DOHH2 (cell line): Measurements from ENCODE around the gene HCN4.

Source experiments
- H3F3A ChIP-seq: fragments of 200-600 bp; sonication (generic), shearing (Covaris generic); 2 replicates; pipeline ENCODE4 v1.6.0; 2016; ENCODE audit warnings: antibody characterized with exemption, mild to moderate bottlenecking; ENCODE audit not compliant: control insufficient read depth, insufficient read depth
- H3K27ac ChIP-seq: fragments of 200-600 bp; sonication (generic); 2 replicates; pipeline ENCODE4 v1.5.1; 2014; ENCODE audit warnings: low read depth, mild to moderate bottlenecking, low read length, moderate library complexity
- H3K27me3 ChIP-seq: fragments of 200-600 bp; sonication (generic); 2 replicates; pipeline ENCODE4 v1.6.1; 2014; ENCODE audit warnings: mild to moderate bottlenecking, low read length, mixed read lengths; ENCODE audit not compliant: control insufficient read depth
- H3K36me3 ChIP-seq: fragments of 200-600 bp; sonication (generic); 2 replicates; pipeline ENCODE4 v1.6.1; 2014; ENCODE audit warnings: mild to moderate bottlenecking, low read length, moderate library complexity, mixed read lengths; ENCODE audit not compliant: control insufficient read depth
- H3K4me1 ChIP-seq: fragments of 200-600 bp; sonication (generic); 2 replicates; pipeline ENCODE4 v1.6.1; 2014; ENCODE audit warnings: mild to moderate bottlenecking, low read length, mixed read lengths; ENCODE audit not compliant: control insufficient read depth
- H3K4me2 ChIP-seq: fragments of 200-600 bp; sonication (generic); 2 replicates; pipeline ENCODE4 v1.6.0; 2014; ENCODE audit warnings: mild to moderate bottlenecking, low read length, moderate library complexity
- H3K4me3 ChIP-seq: fragments of 200-600 bp; sonication (generic); 2 replicates; pipeline ENCODE4 v1.5.1; 2014; ENCODE audit warnings: mild to moderate bottlenecking, low read length, mixed read lengths
- H3K79me2 ChIP-seq: fragments of 200-600 bp; sonication (generic); 2 replicates; pipeline ENCODE4 v1.6.1; 2014; ENCODE audit warnings: mild to moderate bottlenecking, low read length, mixed read lengths; ENCODE audit not compliant: control insufficient read depth
- H3K9me2 ChIP-seq: fragments of 200-600 bp; sonication (generic); replicated peaks from 2 replicates; pipeline ENCODE4 v1.6.1; 2014; ENCODE audit warnings: mild to moderate bottlenecking, low read length, mixed read lengths; ENCODE audit not compliant: control insufficient read depth
- H3K9me3 ChIP-seq: fragments of 200-600 bp; sonication (generic); 2 replicates; pipeline ENCODE4 v1.6.1; 2014; ENCODE audit warnings: antibody characterized with exemption, low read length, mixed read lengths; ENCODE audit not compliant: control insufficient read depth, insufficient read depth
- H4K20me1 ChIP-seq: fragments of 200-600 bp; sonication (generic); 2 replicates; pipeline ENCODE4 v1.6.0; 2014; ENCODE audit warnings: low read depth, mild to moderate bottlenecking, antibody characterized with exemption, low read length, moderate library complexity; ENCODE audit not compliant: control insufficient read depth, insufficient read depth
- EZH2phosphoT487 ChIP-seq: fragments of 200-600 bp; sonication (generic); IDR thresholded peaks from 2 replicates; pipeline ENCODE4 v1.6.1; 2017; ENCODE audit warnings: borderline replicate concordance, mild to moderate bottlenecking, antibody characterized with exemption, low read length, moderate library complexity, mixed read lengths
- TF ChIP-seq, protein P1 (sequence below): fragments of 200-600 bp; sonication (generic); IDR thresholded peaks from one replicate; pipeline ENCODE4 v1.5.1; 2014; ENCODE audit warnings: antibody characterized with exemption, mild to moderate bottlenecking, low read depth, low read length; ENCODE audit not compliant: poor library complexity, severe bottlenecking

Gene HCN4

DNA sequence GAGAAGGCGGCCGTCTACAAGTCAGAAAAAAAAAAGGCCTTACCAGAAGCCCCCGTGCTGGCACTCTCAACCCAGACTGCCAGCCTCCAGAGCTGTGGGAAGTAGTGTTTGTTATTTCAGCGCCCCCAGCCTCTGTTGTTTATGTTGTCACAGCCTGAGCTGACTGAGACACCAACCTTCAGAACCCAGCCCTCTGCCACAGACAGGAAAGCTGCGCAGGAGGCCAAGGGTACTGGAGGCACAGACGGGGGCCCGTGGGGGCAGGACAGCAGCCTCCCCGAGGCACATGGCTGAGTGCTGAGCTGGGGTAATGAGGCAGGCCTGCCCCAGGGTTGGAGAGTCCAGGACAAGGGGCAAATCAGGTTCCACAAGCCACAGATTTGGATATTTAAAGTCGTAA, 33.7 kb downstream of the HCN4 start:
- Histone ChIP-seq H3K36me3 (no peaks in the 10 kb centered on the region), H4K20me1 (no peaks in the 10 kb centered on the region), H3K27ac (no peak overlapping the region), H3K4me1 (no peaks in the 10 kb centered on the region), H3K79me2 (no peaks in the 10 kb centered on the region), H3K27me3 (no peaks in the 10 kb centered on the region), H3K4me2 (no peak overlapping the region), H3K9me3 (no peaks in the 10 kb centered on the region), H3K9me2 (no peaks in the 10 kb centered on the region), H3F3A (no peaks in the 10 kb centered on the region), H3K4me3 (no peak overlapping the region)
- no peak for TF ChIP-seq EZH2phosphoT487
- TF ChIP-seq, protein P1, sequence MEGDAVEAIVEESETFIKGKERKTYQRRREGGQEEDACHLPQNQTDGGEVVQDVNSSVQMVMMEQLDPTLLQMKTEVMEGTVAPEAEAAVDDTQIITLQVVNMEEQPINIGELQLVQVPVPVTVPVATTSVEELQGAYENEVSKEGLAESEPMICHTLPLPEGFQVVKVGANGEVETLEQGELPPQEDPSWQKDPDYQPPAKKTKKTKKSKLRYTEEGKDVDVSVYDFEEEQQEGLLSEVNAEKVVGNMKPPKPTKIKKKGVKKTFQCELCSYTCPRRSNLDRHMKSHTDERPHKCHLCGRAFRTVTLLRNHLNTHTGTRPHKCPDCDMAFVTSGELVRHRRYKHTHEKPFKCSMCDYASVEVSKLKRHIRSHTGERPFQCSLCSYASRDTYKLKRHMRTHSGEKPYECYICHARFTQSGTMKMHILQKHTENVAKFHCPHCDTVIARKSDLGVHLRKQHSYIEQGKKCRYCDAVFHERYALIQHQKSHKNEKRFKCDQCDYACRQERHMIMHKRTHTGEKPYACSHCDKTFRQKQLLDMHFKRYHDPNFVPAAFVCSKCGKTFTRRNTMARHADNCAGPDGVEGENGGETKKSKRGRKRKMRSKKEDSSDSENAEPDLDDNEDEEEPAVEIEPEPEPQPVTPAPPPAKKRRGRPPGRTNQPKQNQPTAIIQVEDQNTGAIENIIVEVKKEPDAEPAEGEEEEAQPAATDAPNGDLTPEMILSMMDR: no peak

GRCh38 chr15:73334086-73334485, 34.7 kb downstream of the HCN4 start:
- Histone ChIP-seq H3K36me3 (no peaks in the 10 kb centered on the region), H3K27ac (no peak overlapping the region), H3K9me2 (no peaks in the 10 kb centered on the region), H3F3A (no peaks in the 10 kb centered on the region), H4K20me1 (no peaks in the 10 kb centered on the region), H3K79me2 (no peaks in the 10 kb centered on the region), H3K4me3 (no peak overlapping the region), H3K4me2 (no peak overlapping the region), H3K4me1 (no peaks in the 10 kb centered on the region), H3K27me3 (no peaks in the 10 kb centered on the region), H3K9me3 (no peaks in the 10 kb centered on the region)
- TF ChIP-seq, protein P1: no peak
- TF ChIP-seq EZH2phosphoT487: no peak

DNA sequence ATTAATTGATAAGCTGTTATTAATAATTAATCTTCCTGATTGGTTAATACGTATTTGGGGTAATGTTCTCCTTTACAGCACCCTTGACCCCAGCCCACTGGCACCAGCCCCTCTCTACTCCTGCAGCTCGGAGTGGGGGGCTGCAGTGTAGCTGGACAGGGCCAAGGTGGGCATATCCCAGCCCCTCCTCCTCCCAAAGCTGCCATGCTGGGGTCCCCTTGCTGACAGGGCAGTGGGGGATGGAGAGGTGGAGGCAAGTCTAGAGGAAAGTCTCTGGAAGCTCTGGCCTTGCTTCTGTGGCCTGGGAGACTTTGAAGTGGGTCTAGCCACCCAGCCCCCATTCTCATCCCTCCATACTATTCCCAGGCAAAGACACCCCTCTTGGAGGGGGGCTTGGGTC, 35.8 kb downstream of the HCN4 start:
- Histone ChIP-seq H4K20me1 (no peaks in the 10 kb centered on the region), H3K4me1 (no peaks in the 10 kb centered on the region), H3K79me2 (no peaks in the 10 kb centered on the region), H3K9me3 (no peaks in the 10 kb centered on the region), H3K36me3 (no peaks in the 10 kb centered on the region), H3K9me2 (no peaks in the 10 kb centered on the region), H3K27ac (no peak overlapping the region), H3K4me3 (no peak overlapping the region), H3K27me3 (no peaks in the 10 kb centered on the region), H3K4me2 (no peak overlapping the region), H3F3A (no peaks in the 10 kb centered on the region)
- no peak for TF ChIP-seq EZH2phosphoT487
- TF ChIP-seq, protein P1: no peak
